IMR-90 (cell line): Measurements from ENCODE around the gene HRH2. TPM values are rescaled to one million over a fixed set of nuclear protein-coding genes. Genes with fewer than 3 reads are reported as not detected.

Source experiments
- ATAC-seq: fragments of 200-7000 bp; cut with Tn5 transposase; 2 replicates; pipeline ENCODE4 v1.9.1; 2020; ENCODE audit warnings: low read depth, mild to moderate bottlenecking, moderate library complexity
- BruUV-seq: library from RNA; stranded (reverse); fragments of 400-500 nt; replicated peaks from 2 replicates; lab custom pipeline; 2021; lab: Mats Ljungman, UMichigan
- CTCF ChIA-PET: fragments of 300-600 bp; formaldehyde crosslinking; extraction: SDS; loops from one replicate; lab custom pipeline; 2021; ENCODE audit warnings: antibody characterized with exemption; lab: Yijun Ruan, JAX
- POLR2A ChIA-PET: fragments of 300-600 bp; sonication (Branson Sonifier 250); formaldehyde crosslinking; loops from one replicate; lab custom pipeline; 2022; ENCODE audit warnings: antibody characterized with exemption; ENCODE audit not compliant: unreplicated experiment; lab: Charles Lee
- DNase-seq: peaks from one replicate; pipeline ENCODE4 v3.0.0; 2013
- H2AFZ ChIP-seq: replicated peaks from 2 replicates; pipeline ENCODE3; 2013; ENCODE audit warnings: low read length, mild to moderate bottlenecking; ENCODE audit not compliant: poor library complexity
- H2AK5ac ChIP-seq: 2 replicates; pipeline ENCODE4 v1.6.1; 2013; ENCODE audit warnings: low read depth, low read length, inconsistent platforms
- H2AK9ac ChIP-seq: replicated peaks from 2 replicates; pipeline ENCODE3; 2013; ENCODE audit warnings: mild to moderate bottlenecking, low read depth, low read length, moderate library complexity; ENCODE audit not compliant: poor library complexity
- H2BK120ac ChIP-seq: 2 replicates; pipeline ENCODE4 v1.6.1; 2013; ENCODE audit warnings: low read depth, low read length, inconsistent platforms
- H2BK15ac ChIP-seq: 3 replicates; pipeline ENCODE4 v1.6.1; 2013; ENCODE audit warnings: low read depth, low read length, inconsistent platforms
- H2BK20ac ChIP-seq: 2 replicates; pipeline ENCODE4 v1.6.1; 2013; ENCODE audit warnings: low read depth, mild to moderate bottlenecking, inconsistent platforms, low read length, moderate library complexity
- H2BK5ac ChIP-seq: 2 replicates; pipeline ENCODE4 v1.6.1; 2013; ENCODE audit warnings: mild to moderate bottlenecking, low read depth, low read length, inconsistent platforms; ENCODE audit not compliant: poor library complexity, severe bottlenecking
- H3K14ac ChIP-seq: replicated peaks from 2 replicates; pipeline ENCODE4 v1.6.1; 2013; ENCODE audit warnings: low read depth, low read length, inconsistent platforms
- H3K18ac ChIP-seq: 2 replicates; pipeline ENCODE4 v1.6.1; 2013; ENCODE audit warnings: low read depth, low read length, control low read depth
- H3K23ac ChIP-seq: 2 replicates; pipeline ENCODE4 v1.6.1; 2013; ENCODE audit warnings: low read depth, low read length, inconsistent platforms
- H3K27ac ChIP-seq: 2 replicates; pipeline ENCODE4 v1.5.1; 2013; ENCODE audit warnings: mild to moderate bottlenecking, control low read depth, low read length; ENCODE audit not compliant: insufficient read depth
- H3K27me3 ChIP-seq: 2 replicates; pipeline ENCODE4 v1.6.1; 2013; ENCODE audit warnings: low read length; ENCODE audit not compliant: control insufficient read depth, insufficient read depth
- H3K36me3 ChIP-seq: 2 replicates; pipeline ENCODE4 v1.6.1; 2013; ENCODE audit warnings: low read length, mixed read lengths; ENCODE audit not compliant: control insufficient read depth, insufficient read depth
- H3K4ac ChIP-seq: 2 replicates; pipeline ENCODE4 v1.6.1; 2013; ENCODE audit warnings: low read depth, low read length, inconsistent platforms
- H3K4me1 ChIP-seq: 2 replicates; pipeline ENCODE4 v1.6.1; 2013; ENCODE audit warnings: low read length, mixed read lengths; ENCODE audit not compliant: control insufficient read depth, insufficient read depth
- H3K4me2 ChIP-seq: 2 replicates; pipeline ENCODE4 v1.6.1; 2013; ENCODE audit warnings: low read depth, mild to moderate bottlenecking, control low read depth, low read length, moderate library complexity
- H3K4me3 ChIP-seq: 2 replicates; pipeline ENCODE4 v1.5.1; 2013; ENCODE audit warnings: low read depth, mild to moderate bottlenecking, control low read depth, low read length, moderate library complexity; ENCODE audit not compliant: insufficient read depth
- H3K56ac ChIP-seq: 2 replicates; pipeline ENCODE4 v1.6.1; 2013; ENCODE audit warnings: low read length, inconsistent platforms; ENCODE audit not compliant: insufficient read depth; ENCODE audit errors: extremely low read depth
- H3K79me1 ChIP-seq, 2 experiments: 2 replicates each; pipeline ENCODE4 v1.6.1; 2013; ENCODE audit warnings: low read length in 2 of 2, inconsistent platforms in 1 of 2, low read depth in 1 of 2
- H3K9ac ChIP-seq: 2 replicates; pipeline ENCODE4 v1.6.1; 2013; ENCODE audit warnings: low read depth, low read length, control low read depth
- H3K9me1 ChIP-seq: 2 replicates; pipeline ENCODE4 v1.6.1; 2013; ENCODE audit warnings: low read length, inconsistent platforms; ENCODE audit not compliant: insufficient read depth
- H3K9me3 ChIP-seq: 2 replicates; pipeline ENCODE4 v1.6.1; 2013; ENCODE audit warnings: low read length; ENCODE audit not compliant: control insufficient read depth, insufficient read depth
- H4K20me1 ChIP-seq: 2 replicates; pipeline ENCODE4 v1.6.1; 2013; ENCODE audit warnings: low read length, inconsistent platforms; ENCODE audit not compliant: insufficient read depth
- H4K5ac ChIP-seq: 2 replicates; pipeline ENCODE4 v1.6.1; 2013; ENCODE audit warnings: mild to moderate bottlenecking, low read depth, low read length, control low read depth
- H4K8ac ChIP-seq, 2 experiments: 2 replicates each; pipeline ENCODE4 v1.6.1; 2013; ENCODE audit warnings: low read depth in 2 of 2, low read length in 2 of 2, control low read depth in 1 of 2, inconsistent platforms in 1 of 2
- H4K91ac ChIP-seq: 2 replicates; pipeline ENCODE4 v1.6.1; 2013; ENCODE audit warnings: low read depth, low read length, inconsistent platforms; ENCODE audit not compliant: insufficient read depth
- BHLHE40 ChIP-seq: fragments of 150-350 bp; IDR thresholded peaks from 2 replicates; pipeline ENCODE4 v1.6.1; 2016; ENCODE audit warnings: mild to moderate bottlenecking, low read depth, low read length
- CEBPB ChIP-seq: IDR thresholded peaks from 2 replicates; pipeline ENCODE4 v1.6.1; 2012; ENCODE audit warnings: low read depth, low read length, improper control_type of control experiment
- CHD1 ChIP-seq: IDR thresholded peaks from 2 replicates; pipeline ENCODE4 v1.6.1; 2012; ENCODE audit warnings: low read depth, low read length, improper control_type of control experiment
- ELK1 ChIP-seq: fragments of 150-350 bp; IDR thresholded peaks from 2 replicates; pipeline ENCODE4 v1.6.1; 2016; ENCODE audit warnings: low read depth, mild to moderate bottlenecking, low read length, moderate library complexity, borderline replicate concordance
- FOS ChIP-seq: fragments of 150-350 bp; IDR thresholded peaks from 2 replicates; pipeline ENCODE4 v1.6.1; 2016; ENCODE audit warnings: low read depth, low read length
- MAFK ChIP-seq: IDR thresholded peaks from 2 replicates; pipeline ENCODE4 v1.6.1; 2012; ENCODE audit warnings: low read depth, low read length, improper control_type of control experiment
- MAZ ChIP-seq: IDR thresholded peaks from 2 replicates; pipeline ENCODE4 v1.6.1; 2012; ENCODE audit warnings: low read depth, mild to moderate bottlenecking, low read length, improper control_type of control experiment, moderate library complexity, borderline replicate concordance
- MXI1 ChIP-seq: IDR thresholded peaks from 2 replicates; pipeline ENCODE4 v1.6.1; 2012; ENCODE audit warnings: low read depth, mild to moderate bottlenecking, low read length, moderate library complexity, borderline replicate concordance
- NFE2L2 ChIP-seq: fragments of 150-350 bp; IDR thresholded peaks from 2 replicates; pipeline ENCODE4 v1.6.1; 2016; ENCODE audit warnings: low read depth, mild to moderate bottlenecking, low read length
- POLR2A ChIP-seq: IDR thresholded peaks from 2 replicates; pipeline ENCODE4 v1.6.1; 2012; ENCODE audit warnings: mild to moderate bottlenecking, low read depth, low read length
- RAD21 ChIP-seq: IDR thresholded peaks from 2 replicates; pipeline ENCODE4 v1.6.1; 2012; ENCODE audit warnings: low read length, improper control_type of control experiment
- RCOR1 ChIP-seq: IDR thresholded peaks from 2 replicates; pipeline ENCODE4 v1.6.1; 2012; ENCODE audit warnings: mild to moderate bottlenecking, low read length, improper control_type of control experiment; ENCODE audit not compliant: insufficient replicate concordance
- RFX5 ChIP-seq: IDR thresholded peaks from 2 replicates; pipeline ENCODE4 v1.8.0; 2012; ENCODE audit warnings: low read depth, mild to moderate bottlenecking, low read length, moderate library complexity
- SMC3 ChIP-seq: fragments of 150-350 bp; IDR thresholded peaks from 2 replicates; pipeline ENCODE4 v1.6.1; 2016; ENCODE audit warnings: low read depth, mild to moderate bottlenecking, antibody characterized with exemption, low read length, moderate library complexity
- WGBS, 2 experiments: methylation state at CpG; one replicate each; pipeline versions ENCODE4 v1.1.5 to v1.1.7; 2013; ENCODE audit warnings: missing lambda C conversion rate in 2 of 2; ENCODE audit not compliant: insufficient read length in 1 of 2; ENCODE audit errors: extremely low coverage in 2 of 2; 5-methylcytosine and 5-hydroxymethylcytosine counted together
- dilution Hi-C: fragments of 300-500 bp; cut with HindIII; formaldehyde crosslinking; loops from one replicate; pipeline ENCODE4 v1.14.3; 2018; ENCODE audit warnings: low sequenced_read_pairs; ENCODE audit not compliant: unreplicated experiment
- in situ Hi-C: fragments of 300-500 bp; cut with MboI; formaldehyde crosslinking; loops from 3 replicates; pipeline ENCODE4 v1.14.3; 2019; ENCODE audit warnings: low sequenced_read_pairs, inconsistent platforms, mixed read lengths
- intact Hi-C: fragments of 100-400 bp; cut with micrococcal nuclease; formaldehyde crosslinking; loops from 2 replicates; pipeline ENCODE4 v1.10.0; 2022
- polyA plus RNA-seq, 3 experiments: library from polyadenylated mRNA; depleted of rRNA; stranded (reverse); fragments of >200 nt; gene quantifications; 2 replicates each; pipeline ENCODE4 v1.2.3, GENCODE V29; 2012; ENCODE audit warnings: low replicate concordance in 1 of 3
- total RNA-seq: library from RNA; depleted of rRNA; stranded (reverse); fragments of >200 nt; gene quantifications from 2 replicates; pipeline ENCODE4 v1.2.3, GENCODE V29; 2012
- TF ChIP-seq, protein P1 (sequence below): conservative IDR thresholded peaks from 2 replicates; pipeline ENCODE4 v1.5.1; 2012; ENCODE audit warnings: mild to moderate bottlenecking, low read depth, low read length, improper control_type of control experiment
- TF ChIP-seq, protein P2 (sequence below): fragments of 150-350 bp; IDR thresholded peaks from 2 replicates; pipeline ENCODE4 v1.6.1; 2017; ENCODE audit warnings: mild to moderate bottlenecking, antibody characterized with exemption, low read length, low read depth

Gene HRH2
- total and polyA plus RNA-seq, 2 of the 4 experiments (the other 2 are of a cell fraction), result not detected

GRCh38 chr5:175609526-175609925 is 48.3 kb upstream of the HRH2 start:
- no peak overlapping the region for H3K18ac ChIP-seq
- no peak overlapping the region for H4K8ac ChIP-seq
- in situ Hi-C loops (no loop called here), intact Hi-C loops (no loop called here), dilution Hi-C loops (no loop called here)
- H4K91ac ChIP-seq, result no peak overlapping the region
- H4K5ac ChIP-seq, result no peak overlapping the region
- H2BK20ac ChIP-seq, result no peak overlapping the region
- no peaks in the 10 kb centered on the region for H3K36me3 ChIP-seq
- no peaks in the 10 kb centered on the region for H3K9me1 ChIP-seq
- DNase-seq (no peak), ATAC-seq (no peak)
- no TSS peak for BruUV-seq
- CTCF ChIA-PET, result no interaction called here
- H2BK120ac ChIP-seq, result no peak overlapping the region
- no peak overlapping the region for H2BK15ac ChIP-seq
- no peaks in the 10 kb centered on the region for H3K27me3 ChIP-seq
- TF ChIP-seq POLR2A, result no peak
- no peak for TF ChIP-seq NFE2L2
- no peak for TF ChIP-seq SMC3
- TF ChIP-seq RFX5, result no peak
- TF ChIP-seq CHD1, result no peak
- TF ChIP-seq RCOR1, result no peak
- TF ChIP-seq BHLHE40, result no peak
- no peak for TF ChIP-seq MAZ
- TF ChIP-seq, protein P1, sequence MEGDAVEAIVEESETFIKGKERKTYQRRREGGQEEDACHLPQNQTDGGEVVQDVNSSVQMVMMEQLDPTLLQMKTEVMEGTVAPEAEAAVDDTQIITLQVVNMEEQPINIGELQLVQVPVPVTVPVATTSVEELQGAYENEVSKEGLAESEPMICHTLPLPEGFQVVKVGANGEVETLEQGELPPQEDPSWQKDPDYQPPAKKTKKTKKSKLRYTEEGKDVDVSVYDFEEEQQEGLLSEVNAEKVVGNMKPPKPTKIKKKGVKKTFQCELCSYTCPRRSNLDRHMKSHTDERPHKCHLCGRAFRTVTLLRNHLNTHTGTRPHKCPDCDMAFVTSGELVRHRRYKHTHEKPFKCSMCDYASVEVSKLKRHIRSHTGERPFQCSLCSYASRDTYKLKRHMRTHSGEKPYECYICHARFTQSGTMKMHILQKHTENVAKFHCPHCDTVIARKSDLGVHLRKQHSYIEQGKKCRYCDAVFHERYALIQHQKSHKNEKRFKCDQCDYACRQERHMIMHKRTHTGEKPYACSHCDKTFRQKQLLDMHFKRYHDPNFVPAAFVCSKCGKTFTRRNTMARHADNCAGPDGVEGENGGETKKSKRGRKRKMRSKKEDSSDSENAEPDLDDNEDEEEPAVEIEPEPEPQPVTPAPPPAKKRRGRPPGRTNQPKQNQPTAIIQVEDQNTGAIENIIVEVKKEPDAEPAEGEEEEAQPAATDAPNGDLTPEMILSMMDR, result no peak
- no peak for TF ChIP-seq FOS
- no peak for TF ChIP-seq CEBPB
- TF ChIP-seq ELK1, result no peak
- no peak for TF ChIP-seq RAD21
- TF ChIP-seq MXI1, result no peak
- TF ChIP-seq, protein P2, sequence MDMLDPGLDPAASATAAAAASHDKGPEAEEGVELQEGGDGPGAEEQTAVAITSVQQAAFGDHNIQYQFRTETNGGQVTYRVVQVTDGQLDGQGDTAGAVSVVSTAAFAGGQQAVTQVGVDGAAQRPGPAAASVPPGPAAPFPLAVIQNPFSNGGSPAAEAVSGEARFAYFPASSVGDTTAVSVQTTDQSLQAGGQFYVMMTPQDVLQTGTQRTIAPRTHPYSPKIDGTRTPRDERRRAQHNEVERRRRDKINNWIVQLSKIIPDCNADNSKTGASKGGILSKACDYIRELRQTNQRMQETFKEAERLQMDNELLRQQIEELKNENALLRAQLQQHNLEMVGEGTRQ, result no peak
- no peak for TF ChIP-seq MAFK
- no peaks in the 10 kb centered on the region for H3K4me1 ChIP-seq
- H3K4ac ChIP-seq, result no peak overlapping the region
- no peak overlapping the region for H3K23ac ChIP-seq
- peaks cover 30% of the 10 kb centered on the region for H3K9me3 ChIP-seq
- no peak overlapping the region for H2AFZ ChIP-seq
- H3K27ac ChIP-seq, result no peak overlapping the region
- no peak overlapping the region for H3K4me3 ChIP-seq
- no peak overlapping the region for H3K9ac ChIP-seq
- H4K20me1 ChIP-seq, result no peaks in the 10 kb centered on the region
- POLR2A ChIA-PET, result no interaction called here
- no peak overlapping the region for H3K14ac ChIP-seq
- H3K4me2 ChIP-seq, result no peak overlapping the region
- no peaks in the 10 kb centered on the region for H3K79me1 ChIP-seq
- WGBS, 2 experiments, result 69% methylated on average over 3 of the region's 11 CpGs; no CpG with 5 or more reads in 1 of the 2 experiments
- H2BK5ac ChIP-seq, result no peak overlapping the region
- H3K56ac ChIP-seq, result no peak overlapping the region
- no peak overlapping the region for H2AK9ac ChIP-seq
- no peak overlapping the region for H2AK5ac ChIP-seq
